Activated CD4-positive, alpha-beta memory T cell treated with anti-CD3 and anti-CD28 coated beads for 36 hours (primary cell): ENCODE measurements around the gene WDR12. TPM values are rescaled to one million over a fixed set of nuclear protein-coding genes. Genes with fewer than 3 reads are reported as not detected.
A peak's percentile ranks its signal among the peaks of the same experiment; 100 is the strongest.
"Not testable (repeated sequence)": the region's sequence is repeated elsewhere in the genome, so short reads cannot be mapped to it uniquely, and the experiment has no call there.

Experiments used
- CTCF ChIA-PET: fragments of 350-600 bp; sonication (Branson Sonifier 250); formaldehyde crosslinking; loops from one replicate; lab custom pipeline; 2021; ENCODE audit warnings: antibody characterized with exemption, inconsistent platforms; lab: Charles Lee
- POLR2A ChIA-PET: fragments of 350-600 bp; sonication (Branson Sonifier 250); formaldehyde crosslinking; loops from one replicate; lab custom pipeline; 2021; ENCODE audit warnings: antibody characterized with exemption; lab: Charles Lee
- DNase-seq: peaks from one replicate; pipeline ENCODE4 v3.0.0-alpha.2; 2020
- H3K27ac Mint-ChIP-seq: one replicate; pipeline ENCODE4 v1.8.0; 2021; ENCODE audit warnings: mixed read lengths
- H3K27me3 Mint-ChIP-seq: one replicate; pipeline ENCODE4 v1.8.0; 2021; ENCODE audit warnings: mixed read lengths
- H3K36me3 Mint-ChIP-seq: one replicate; pipeline ENCODE4 v1.8.0; 2021; ENCODE audit warnings: mixed read lengths
- H3K4me1 Mint-ChIP-seq: one replicate; pipeline ENCODE4 v1.8.0; 2021; ENCODE audit warnings: low read depth, mixed read lengths
- H3K4me3 Mint-ChIP-seq: one replicate; pipeline ENCODE4 v1.8.0; 2021; ENCODE audit warnings: mild to moderate bottlenecking, mixed read lengths
- H3K9me3 Mint-ChIP-seq: one replicate; pipeline ENCODE4 v1.8.0; 2021; ENCODE audit warnings: mixed read lengths
- intact Hi-C: fragments of 100-400 bp; cut with micrococcal nuclease; formaldehyde crosslinking; loops from one replicate; pipeline ENCODE4 v1.15.1; 2023
- total RNA-seq, 2 experiments: library from RNA; stranded (reverse); gene quantifications; one replicate each; pipeline ENCODE4 v1.2.3, GENCODE V29; 2021

Gene WDR12
- total RNA-seq: 10 to 100 TPM; 86.1 to 97.8 TPM

DNA sequence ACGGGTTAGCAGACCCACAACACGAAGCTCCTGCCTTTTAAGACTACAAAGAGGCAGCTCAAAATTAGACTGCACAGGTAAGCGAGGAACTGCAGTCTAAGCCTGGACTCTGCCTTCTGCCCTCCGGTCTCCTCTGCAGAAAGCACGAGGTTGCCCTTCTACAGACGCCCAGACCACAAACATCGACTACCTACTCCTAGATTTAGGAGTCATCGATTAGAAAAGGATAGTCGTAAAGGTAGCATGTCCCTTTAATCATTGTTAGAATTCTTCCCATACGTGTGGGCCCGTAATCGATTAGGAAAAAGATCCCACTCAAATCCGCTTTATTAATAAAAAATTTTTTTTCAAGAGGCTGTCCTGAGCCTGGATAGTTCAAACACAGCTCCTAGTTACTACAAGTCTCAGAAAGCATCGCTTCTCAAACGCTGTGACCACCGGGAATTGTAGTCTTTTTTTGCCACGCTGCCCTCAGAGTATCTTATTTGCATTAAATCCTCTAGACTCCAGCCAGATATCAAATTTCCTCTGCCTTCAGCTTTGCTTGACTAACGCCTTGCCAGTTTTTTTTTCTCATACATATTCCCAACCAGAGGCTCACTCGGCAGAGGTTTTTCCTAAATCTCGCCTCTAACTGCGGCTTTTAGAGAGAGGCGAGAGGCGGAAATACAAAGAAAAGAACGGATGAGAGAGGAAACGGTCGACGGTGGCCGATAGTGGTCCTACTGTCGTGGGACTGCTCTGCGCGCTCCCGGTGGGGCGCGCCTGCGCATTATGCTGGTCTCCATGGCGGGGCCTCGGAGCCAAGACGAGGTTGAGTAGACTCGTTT, at the start of gene WDR12, which contains the start of gene CARF:
Gene WDR12, minus strand, starts transcription at position 162 of the 830 bp plus-strand sequence. CDS start 197 bp downstream, outside the sequence.
Gene CARF, plus strand, starts transcription at position 764 of the 830 bp plus-strand sequence. CDS start 29,628 bp downstream, outside the sequence.
- DNase-seq: peak; percentile 94
- ChIA-PET POLR2A (interaction anchor here (0.6 to 2.5 kb wide), 7 partner anchors 14 to 617 kb away, joined by 3 to 16 read pairs (median 4); partner anchors contain the start of genes CYP20A1, ICA1L and NBEAL1), CTCF (interaction anchor here (0.7 to 2.0 kb wide), 4 partner anchors 55 to 433 kb away, joined by 3 to 11 read pairs (median 6); partner anchors contain the start of gene CYP20A1)
- Mint-ChIP-seq H3K27me3 (no peaks in the 10 kb centered on the region), H3K4me3 (peak within 1 kb of the TSS; percentile 98), H3K9me3 (no peaks in the 10 kb centered on the region), H3K36me3 (peaks cover 5% of the 10 kb centered on the region), H3K4me1 (peaks cover 32% of the 10 kb centered on the region), H3K27ac (peak within 1 kb of the TSS; percentile 93)
- intact Hi-C loops: loop anchor here (1.0 to 10.0 kb wide), 8 partner anchors 41 to 901 kb away; partner anchors contain the start of genes ABI2, BMPR2, FAM117B and ICA1L

DNA sequence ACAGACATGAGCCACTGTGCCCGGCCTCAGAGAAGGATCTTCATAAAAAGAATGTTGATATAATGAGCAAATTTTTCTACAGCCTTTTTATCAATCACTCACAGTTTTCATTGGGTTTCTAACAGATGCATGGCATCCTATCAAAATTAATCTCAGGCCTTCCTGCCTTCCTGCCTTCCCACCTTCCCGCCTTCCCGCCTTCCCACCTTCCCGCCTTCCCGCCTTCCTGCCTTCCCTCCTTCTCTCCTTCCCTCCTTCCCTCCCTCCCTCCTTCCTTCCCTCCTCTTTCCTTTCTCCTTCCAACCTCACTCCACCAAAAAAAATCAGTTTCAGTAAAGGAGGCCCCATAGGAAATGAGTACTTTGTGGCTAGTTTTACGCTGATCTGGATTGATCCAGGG, 49.1 kb upstream of the WDR12 start:
- H3K27ac Mint-ChIP-seq: no peak overlapping the region
- no peaks in the 10 kb centered on the region for H3K9me3 Mint-ChIP-seq
- ChIA-PET CTCF (no interaction called here), POLR2A (no interaction called here)
- H3K4me1 Mint-ChIP-seq: no peaks in the 10 kb centered on the region
- peaks cover 9% of the 10 kb centered on the region for H3K36me3 Mint-ChIP-seq
- intact Hi-C loops: no loop called here
- H3K4me3 Mint-ChIP-seq: no peak overlapping the region
- no peak for DNase-seq
- no peaks in the 10 kb centered on the region for H3K27me3 Mint-ChIP-seq

DNA sequence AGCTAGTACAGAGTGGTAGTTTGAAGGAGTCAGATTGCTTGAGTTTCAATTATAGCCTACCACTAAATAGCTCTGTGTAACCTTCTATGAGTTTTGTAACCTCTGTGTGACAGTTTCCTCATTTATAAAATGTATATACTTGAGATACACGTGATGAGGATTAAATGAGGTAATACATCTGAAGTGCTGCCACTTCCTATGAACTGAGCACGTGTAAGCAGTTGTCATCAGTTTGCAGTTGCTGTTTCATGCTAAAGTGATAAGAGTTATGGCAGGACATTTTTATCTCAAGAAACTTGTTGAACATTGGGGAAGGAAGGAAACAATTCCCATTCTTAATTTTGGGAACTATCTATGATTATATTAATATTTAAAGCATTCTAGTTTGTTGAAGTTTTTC, 39.1 kb upstream of the WDR12 start:
- Mint-ChIP-seq H3K36me3 (peaks cover 22% of the 10 kb centered on the region), H3K4me3 (no peak overlapping the region), H3K27ac (no peak overlapping the region), H3K27me3 (no peaks in the 10 kb centered on the region), H3K4me1 (no peaks in the 10 kb centered on the region), H3K9me3 (peaks cover 27% of the 10 kb centered on the region)
- CTCF ChIA-PET: no interaction called here
- POLR2A ChIA-PET: no interaction called here
- intact Hi-C loops: no loop called here
- no peak for DNase-seq

DNA sequence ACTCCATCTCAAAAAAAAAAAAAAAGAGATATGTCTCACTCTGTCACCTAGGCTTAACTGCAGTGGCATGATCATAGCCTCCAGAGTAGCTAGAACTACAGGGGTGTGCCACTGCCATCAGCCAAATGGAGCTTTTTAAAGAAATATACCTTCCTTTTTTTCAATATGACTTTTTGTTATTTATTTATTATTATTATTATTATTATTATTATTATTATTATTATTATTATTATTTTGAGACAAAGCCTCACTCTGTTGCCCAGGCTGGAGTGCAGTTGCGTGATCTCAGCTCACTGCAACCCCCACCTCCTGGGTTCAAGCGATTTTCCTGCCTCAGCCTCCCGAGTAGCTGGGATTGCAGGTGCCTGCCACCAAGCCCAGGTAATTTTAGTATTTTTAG, 37.9 kb upstream of the WDR12 start:
- H3K4me1 Mint-ChIP-seq, H3K27ac Mint-ChIP-seq, CTCF ChIA-PET, H3K27me3 Mint-ChIP-seq, H3K4me3 Mint-ChIP-seq, DNase-seq, POLR2A ChIA-PET, intact Hi-C loops: not testable (repeated sequence)
- peaks cover 34% of the 10 kb centered on the region for H3K36me3 Mint-ChIP-seq
- H3K9me3 Mint-ChIP-seq: peaks cover 32% of the 10 kb centered on the region

DNA sequence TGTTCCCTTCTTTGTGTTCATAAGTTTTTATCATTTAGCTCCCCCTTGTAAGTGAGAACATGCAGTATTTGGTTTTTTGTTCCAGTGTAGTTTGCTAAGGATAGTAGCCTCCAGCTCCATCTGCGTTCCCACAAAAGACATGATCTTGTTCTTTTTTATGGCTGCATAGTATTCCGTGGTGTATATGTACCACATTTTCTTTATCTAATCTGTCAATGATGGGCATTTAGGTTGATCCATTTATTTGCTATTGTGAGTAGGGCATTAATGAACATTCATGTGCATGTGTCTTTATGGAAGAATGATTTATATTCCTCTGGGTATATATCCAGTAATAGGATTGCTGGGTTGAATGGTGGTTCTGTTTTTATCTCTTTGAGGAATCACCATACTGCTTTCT, 34.0 kb upstream of the WDR12 start:
- intact Hi-C loops: no loop called here
- Mint-ChIP-seq H3K4me3 (no peak overlapping the region), H3K36me3 (peaks cover 39% of the 10 kb centered on the region), H3K27ac (no peak overlapping the region), H3K9me3 (peaks cover 32% of the 10 kb centered on the region), H3K27me3 (no peaks in the 10 kb centered on the region), H3K4me1 (no peaks in the 10 kb centered on the region)
- no peak for DNase-seq
- ChIA-PET CTCF (no interaction called here), POLR2A (no interaction called here)

DNA sequence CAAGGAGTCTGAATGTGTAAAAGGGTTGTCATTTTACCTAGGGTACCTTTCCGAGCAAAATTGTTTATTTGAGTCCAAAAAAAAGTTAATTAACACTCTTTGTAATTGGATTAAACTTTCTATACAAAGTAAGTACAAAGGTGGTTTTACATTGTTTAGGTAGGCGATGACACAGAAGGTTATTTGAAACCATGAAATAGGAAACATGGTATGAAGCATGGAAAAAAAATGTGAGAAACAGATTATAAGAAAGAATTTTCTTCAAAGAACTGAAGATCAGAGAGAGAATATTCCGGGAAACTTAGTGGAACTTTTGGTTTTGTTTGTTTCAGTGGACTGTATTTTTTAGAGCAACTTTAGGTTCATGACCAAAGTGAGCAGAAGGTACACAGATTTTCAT, 33.3 kb upstream of the WDR12 start:
- Mint-ChIP-seq H3K4me1 (no peaks in the 10 kb centered on the region), H3K27ac (no peak overlapping the region), H3K27me3 (no peaks in the 10 kb centered on the region), H3K4me3 (no peak overlapping the region), H3K36me3 (peaks cover 41% of the 10 kb centered on the region), H3K9me3 (peaks cover 32% of the 10 kb centered on the region)
- POLR2A ChIA-PET: no interaction called here
- DNase-seq: no peak
- intact Hi-C loops: no loop called here
- CTCF ChIA-PET: no interaction called here

DNA sequence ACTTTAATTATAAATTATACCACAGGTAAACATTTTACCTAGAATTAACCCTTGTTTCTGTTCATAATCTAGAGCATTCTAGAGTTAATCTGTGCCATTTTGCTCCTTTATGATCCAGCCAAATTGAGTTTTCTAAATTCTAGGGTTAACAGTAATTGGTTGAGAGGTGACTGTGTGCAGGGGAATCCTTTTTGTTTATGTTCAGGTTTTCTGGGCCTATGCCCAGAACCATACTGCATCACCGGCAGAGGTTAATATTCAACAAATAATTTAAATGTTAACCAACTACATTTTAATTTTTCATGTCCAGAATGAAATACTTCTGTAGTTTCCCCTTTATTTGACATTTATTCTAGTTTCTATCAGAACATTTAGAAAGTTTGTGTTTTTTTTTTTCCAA, 32.9 kb upstream of the WDR12 start:
- DNase-seq: no peak
- intact Hi-C loops: no loop called here
- no peak overlapping the region for H3K27ac Mint-ChIP-seq
- H3K27me3 Mint-ChIP-seq: no peaks in the 10 kb centered on the region
- H3K9me3 Mint-ChIP-seq: peaks cover 32% of the 10 kb centered on the region
- CTCF ChIA-PET: no interaction called here
- peaks cover 41% of the 10 kb centered on the region for H3K36me3 Mint-ChIP-seq
- H3K4me1 Mint-ChIP-seq: no peaks in the 10 kb centered on the region
- no peak overlapping the region for H3K4me3 Mint-ChIP-seq
- POLR2A ChIA-PET: no interaction called here

DNA sequence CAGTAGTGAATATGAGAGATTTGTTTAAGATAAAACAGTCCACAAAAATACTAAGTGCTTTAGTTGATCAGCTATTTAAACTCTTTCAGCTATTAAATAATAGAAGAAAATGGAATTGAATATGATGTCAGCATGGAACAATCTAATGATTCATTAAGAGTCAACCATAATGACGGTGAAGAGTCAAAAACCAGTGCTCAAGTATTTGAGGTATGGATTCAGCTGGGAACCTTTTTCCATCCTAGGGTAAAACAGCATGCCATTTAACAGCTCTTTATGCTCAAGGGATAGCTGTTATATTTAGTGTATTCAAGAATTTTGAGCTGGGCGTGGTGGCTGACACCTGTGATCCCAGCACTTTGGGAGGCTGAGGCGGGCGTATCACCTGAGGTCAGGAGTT, 30.3 kb upstream of the WDR12 start:
- intact Hi-C loops: no loop called here
- no peak for DNase-seq
- Mint-ChIP-seq H3K4me1 (no peaks in the 10 kb centered on the region), H3K9me3 (peaks cover 17% of the 10 kb centered on the region), H3K27me3 (no peaks in the 10 kb centered on the region), H3K4me3 (no peak overlapping the region), H3K27ac (no peak overlapping the region), H3K36me3 (peaks cover 34% of the 10 kb centered on the region)
- ChIA-PET POLR2A (no interaction called here), CTCF (no interaction called here)

DNA sequence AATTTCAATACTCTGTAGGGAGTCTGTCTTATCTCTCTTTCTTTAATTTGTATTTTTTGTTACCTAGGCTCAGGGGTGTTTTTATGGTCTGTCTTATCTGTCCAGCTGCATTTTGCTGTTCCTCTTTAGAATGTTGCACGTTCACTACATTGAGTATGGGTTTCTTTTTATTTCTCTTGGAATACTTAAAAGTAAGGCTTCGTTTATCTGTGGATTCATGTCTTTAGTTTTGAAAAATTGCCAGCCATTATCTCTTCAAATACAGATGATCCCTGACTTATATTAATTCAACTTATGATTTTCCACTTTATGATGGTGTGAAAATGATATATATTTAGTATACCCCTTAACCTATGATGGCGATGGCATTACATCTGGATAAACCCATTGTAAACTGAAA, 27.5 kb upstream of the WDR12 start:
- H3K27me3 Mint-ChIP-seq: no peaks in the 10 kb centered on the region
- POLR2A ChIA-PET: no interaction called here
- no peaks in the 10 kb centered on the region for H3K9me3 Mint-ChIP-seq

DNA sequence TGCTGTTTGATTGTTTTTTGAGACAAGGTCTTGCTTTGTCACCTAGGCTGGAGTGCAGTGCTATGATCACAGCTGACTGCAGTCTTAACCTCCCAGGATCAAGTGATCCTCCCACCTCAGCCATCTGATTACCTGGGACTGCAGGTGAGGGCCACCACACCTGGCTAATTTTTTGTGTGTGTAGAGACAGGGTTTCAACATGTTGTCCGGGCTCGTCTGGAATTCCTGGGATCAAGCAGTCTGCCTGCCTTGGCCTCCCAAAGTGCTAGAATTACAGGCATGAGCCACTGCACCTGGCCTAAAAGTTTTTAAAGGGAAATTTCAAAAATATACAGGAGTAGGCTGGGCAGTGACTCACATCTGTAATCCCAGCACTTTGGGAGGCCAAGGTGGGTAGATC, 23.0 kb upstream of the WDR12 start:
- no peaks in the 10 kb centered on the region for H3K4me1 Mint-ChIP-seq
- no peaks in the 10 kb centered on the region for H3K9me3 Mint-ChIP-seq
- no peak for DNase-seq
- H3K27me3 Mint-ChIP-seq: no peaks in the 10 kb centered on the region
- no peak overlapping the region for H3K27ac Mint-ChIP-seq
- H3K4me3 Mint-ChIP-seq: no peak overlapping the region
- intact Hi-C loops: no loop called here
- CTCF ChIA-PET: no interaction called here
- H3K36me3 Mint-ChIP-seq: peaks cover 11% of the 10 kb centered on the region
- POLR2A ChIA-PET: no interaction called here

More for the DNA sequence above, 27.5 kb upstream of the WDR12 start:
- Mint-ChIP-seq H3K4me1 (no peaks in the 10 kb centered on the region), H3K27ac (no peak overlapping the region), H3K4me3 (no peak overlapping the region), H3K36me3 (peaks cover 10% of the 10 kb centered on the region)
- CTCF ChIA-PET: no interaction called here
- DNase-seq: no peak
- intact Hi-C loops: no loop called here

DNA sequence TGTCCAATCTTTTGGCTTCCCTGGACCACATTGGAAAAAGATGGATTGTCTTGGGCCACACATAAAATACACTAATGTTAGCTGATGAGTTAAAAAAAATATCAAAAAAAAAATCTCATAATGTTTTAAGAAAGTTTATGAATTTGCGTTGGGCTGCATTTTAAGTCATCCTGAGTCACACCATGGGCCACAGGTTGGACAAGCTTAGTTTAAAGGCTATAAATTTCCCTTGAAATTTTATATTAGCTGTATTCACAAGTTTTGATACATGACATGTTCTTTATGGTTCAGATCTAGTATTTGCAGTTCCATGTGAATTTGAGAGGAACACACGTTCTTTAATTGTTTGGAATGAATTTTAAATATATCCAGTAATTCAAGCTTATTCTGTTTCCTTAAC, 22.5 kb upstream of the WDR12 start:
- intact Hi-C loops: no loop called here
- POLR2A ChIA-PET: no interaction called here
- DNase-seq: no peak
- CTCF ChIA-PET: no interaction called here
- Mint-ChIP-seq H3K27ac (no peak overlapping the region), H3K9me3 (no peaks in the 10 kb centered on the region), H3K4me3 (no peak overlapping the region), H3K27me3 (no peaks in the 10 kb centered on the region), H3K4me1 (no peaks in the 10 kb centered on the region), H3K36me3 (peaks cover 10% of the 10 kb centered on the region)

DNA sequence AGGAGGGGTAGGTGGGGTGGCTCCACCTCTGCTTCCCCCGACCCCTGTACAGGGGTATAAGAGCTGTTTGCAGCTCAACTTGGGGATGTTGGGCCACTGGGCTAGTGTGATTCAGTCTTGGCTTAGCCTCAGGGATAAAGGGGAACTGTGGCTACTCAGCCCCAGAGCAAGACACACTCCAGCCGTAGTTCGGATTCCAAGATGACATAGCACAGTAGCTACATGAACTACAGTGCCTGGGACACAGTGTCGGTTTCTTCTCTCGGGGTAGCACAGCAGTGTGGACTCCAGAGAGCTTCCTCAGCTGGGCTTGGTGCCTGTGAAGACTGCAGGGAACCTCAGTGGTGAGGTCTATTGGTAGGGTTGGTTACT, 21.7 kb upstream of the WDR12 start:
- H3K27me3 Mint-ChIP-seq: no peaks in the 10 kb centered on the region
- H3K36me3 Mint-ChIP-seq: peaks cover 11% of the 10 kb centered on the region
- POLR2A ChIA-PET: no interaction called here
- H3K27ac Mint-ChIP-seq: no peak overlapping the region
- no peaks in the 10 kb centered on the region for H3K4me1 Mint-ChIP-seq
- no peak for DNase-seq
- CTCF ChIA-PET: no interaction called here
- no peak overlapping the region for H3K4me3 Mint-ChIP-seq
- H3K9me3 Mint-ChIP-seq: no peaks in the 10 kb centered on the region
- intact Hi-C loops: no loop called here
